Activated CD8-positive, alpha-beta T cell treated with anti-CD3 and anti-CD28 coated beads, Interleukin-2, amount 10 ng/mL, durations not matched to agents 7 days and 5 days (primary cell): ENCODE measurements around the gene FNDC7. TPM values are rescaled to one million over a fixed set of nuclear protein-coding genes. Genes with fewer than 3 reads are reported as not detected.
"Not testable (repeated sequence)": the region's sequence is repeated elsewhere in the genome, so short reads cannot be mapped to it uniquely, and the experiment has no call there.

Experiments
- ATAC-seq: fragments of 150-1000 bp; cut with Tn5 transposase; one replicate; pipeline ENCODE4 v1.10.0; 2021; ENCODE audit warnings: moderate library complexity
- CTCF ChIA-PET: fragments of 350-600 bp; sonication (Branson Sonifier 250); formaldehyde crosslinking; loops from one replicate; lab custom pipeline; 2021; ENCODE audit warnings: antibody characterized with exemption; lab: Charles Lee
- POLR2A ChIA-PET: fragments of 350-600 bp; sonication (Branson Sonifier 250); formaldehyde crosslinking; loops from one replicate; lab custom pipeline; 2021; ENCODE audit warnings: antibody characterized with exemption; lab: Charles Lee
- DNase-seq: peaks from one replicate; pipeline ENCODE4 v3.0.0-alpha.2; 2020
- H3K27ac Mint-ChIP-seq: one replicate; pipeline ENCODE4 v1.8.0; 2021; ENCODE audit warnings: mild to moderate bottlenecking, mixed read lengths
- H3K27me3 Mint-ChIP-seq: one replicate; pipeline ENCODE4 v1.8.0; 2021; ENCODE audit warnings: low read depth, mixed read lengths
- H3K36me3 Mint-ChIP-seq: one replicate; pipeline ENCODE4 v1.8.0; 2021; ENCODE audit warnings: low read depth, mixed read lengths
- H3K4me1 Mint-ChIP-seq: one replicate; pipeline ENCODE4 v1.8.0; 2021; ENCODE audit warnings: low read depth, mixed read lengths
- H3K4me3 Mint-ChIP-seq: one replicate; pipeline ENCODE4 v1.8.0; 2021; ENCODE audit warnings: mild to moderate bottlenecking, mixed read lengths
- H3K9me3 Mint-ChIP-seq: one replicate; pipeline ENCODE4 v1.8.0; 2022; ENCODE audit warnings: mixed read lengths; ENCODE audit not compliant: insufficient read depth
- total RNA-seq, 2 experiments: library from RNA; stranded (reverse); gene quantifications; one replicate each; pipeline ENCODE4 v1.2.3, GENCODE V29; 2021

Gene FNDC7
- total RNA-seq, 2 experiments from 2014 or later, result not detected

DNA sequence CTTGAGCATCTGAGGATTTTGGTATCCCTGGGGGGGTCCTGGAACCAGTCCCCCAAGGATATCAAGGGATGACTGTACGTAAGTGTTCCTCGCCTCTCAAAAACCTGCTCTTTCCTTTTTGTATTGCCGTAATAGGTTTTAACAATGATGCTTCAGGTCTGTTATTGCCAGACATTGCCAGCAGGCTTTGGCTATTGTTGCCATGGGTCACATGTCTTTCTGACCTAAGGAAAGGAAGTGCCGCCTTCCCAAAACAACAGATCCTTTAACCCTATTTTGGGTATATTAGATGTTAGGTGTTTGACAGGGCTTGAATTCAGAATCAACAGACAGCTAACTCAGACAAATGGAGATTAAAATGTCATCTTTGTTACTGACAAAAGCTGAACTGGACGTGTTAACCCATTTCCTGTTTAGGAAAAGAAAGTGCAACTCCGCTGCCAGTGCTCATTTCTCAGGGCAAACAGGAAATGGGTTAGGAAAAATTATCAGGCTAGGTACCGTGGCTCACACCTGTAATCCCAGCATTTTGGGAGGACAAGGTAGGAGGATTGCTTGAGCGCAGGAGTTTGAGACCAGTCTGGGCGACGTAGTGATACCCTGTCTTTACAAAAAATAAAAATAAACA is 33.0 kb upstream of the FNDC7 start:
- peak overlapping the region; percentile 68 for H3K27ac Mint-ChIP-seq
- no peak for DNase-seq
- peaks cover 10% of the 10 kb centered on the region for H3K4me1 Mint-ChIP-seq
- H3K36me3 Mint-ChIP-seq, result no peaks in the 10 kb centered on the region
- no peaks in the 10 kb centered on the region for H3K9me3 Mint-ChIP-seq
- POLR2A ChIA-PET, result interaction anchor here (0.7 to 8.4 kb wide), 4 partner anchors 9 to 33 kb away, joined by 3 to 65 read pairs (median 3); partner anchors contain the start of genes HENMT1 and PRPF38B
- H3K27me3 Mint-ChIP-seq, result peaks cover 4% of the 10 kb centered on the region
- ATAC-seq, result peak; percentile 47
- CTCF ChIA-PET, result interaction anchor here (1.1 kb wide), 1 partner anchor 13 kb away, joined by 4 read pairs; no protein-coding TSS in a partner anchor
- H3K4me3 Mint-ChIP-seq, result peak overlapping the region; percentile 52

DNA sequence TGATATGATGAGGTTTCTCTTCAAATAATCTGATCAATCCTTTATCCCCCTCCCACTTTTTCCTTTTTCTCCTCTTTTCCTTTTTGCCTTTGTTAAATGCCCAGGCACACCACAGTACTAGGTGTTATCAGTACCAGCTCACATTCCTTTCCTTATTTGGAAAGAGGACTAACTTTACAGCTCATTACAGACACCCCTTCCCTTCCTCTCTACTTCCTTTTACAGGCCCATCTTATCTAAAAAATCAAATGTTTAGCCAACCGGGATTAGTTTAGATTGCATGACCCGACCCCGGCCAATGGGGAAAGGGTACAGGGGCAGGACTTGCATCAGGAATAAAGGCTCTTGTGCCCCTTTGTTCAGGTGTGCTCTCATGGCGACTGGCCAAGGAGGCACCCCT is 31.0 kb upstream of the FNDC7 start:
- H3K4me3 Mint-ChIP-seq, H3K27ac Mint-ChIP-seq, ATAC-seq, DNase-seq, H3K36me3 Mint-ChIP-seq, H3K9me3 Mint-ChIP-seq, H3K27me3 Mint-ChIP-seq: not testable (repeated sequence)
- peaks cover 10% of the 10 kb centered on the region for H3K4me1 Mint-ChIP-seq
- CTCF ChIA-PET, result interaction anchor here (0.9 to 3.3 kb wide), 3 partner anchors 10 to 34 kb away, joined by 3 to 20 read pairs (median 3); partner anchors contain the start of gene PRPF38B
- POLR2A ChIA-PET, result interaction anchor here (8.4 kb wide), 1 partner anchor 10 kb away, joined by 65 read pairs; the partner anchor contains the start of gene PRPF38B

GRCh38 chr1:108685529-108685928 is 27.2 kb upstream of the FNDC7 start:
- peaks cover 4% of the 10 kb centered on the region for H3K36me3 Mint-ChIP-seq
- ChIA-PET POLR2A (no interaction called here), CTCF (no interaction called here)
- H3K4me3 Mint-ChIP-seq, result no peak overlapping the region
- ATAC-seq (no peak), DNase-seq (no peak)
- H3K4me1 Mint-ChIP-seq, result peaks cover 11% of the 10 kb centered on the region
- no peaks in the 10 kb centered on the region for H3K9me3 Mint-ChIP-seq
- no peak overlapping the region for H3K27ac Mint-ChIP-seq
- H3K27me3 Mint-ChIP-seq, result peaks cover 5% of the 10 kb centered on the region

- ChIA-PET CTCF (no interaction called here), POLR2A (no interaction called here)
- Mint-ChIP-seq H3K9me3 (no peaks in the 10 kb centered on the region), H3K27ac (no peak overlapping the region), H3K4me1 (peaks cover 22% of the 10 kb centered on the region), H3K4me3 (no peak overlapping the region), H3K27me3 (peaks cover 5% of the 10 kb centered on the region), H3K36me3 (peaks cover 5% of the 10 kb centered on the region)
- DNase-seq (no peak), ATAC-seq (no peak)
These were observed 25.9 kb upstream of the FNDC7 start for GRCh38 chr1:108686614-108687313.

GRCh38 chr1:108691128-108691941 is 21.4 kb upstream of the FNDC7 start:
- POLR2A ChIA-PET, result interaction anchor here (0.6 to 5.4 kb wide), 30 partner anchors 11 to 491 kb away, joined by 3 to 252 read pairs (median 6); partner anchors contain the start of genes EEIG2, HENMT1, SLC25A24 and STXBP3
- H3K4me3 Mint-ChIP-seq, result peak overlapping the region; percentile 96
- H3K27ac Mint-ChIP-seq, result peak overlapping the region; percentile 99
- H3K9me3 Mint-ChIP-seq, result no peaks in the 10 kb centered on the region
- peak; percentile 3 for ATAC-seq
- DNase-seq, result no peak
- peaks cover 37% of the 10 kb centered on the region for H3K36me3 Mint-ChIP-seq
- H3K4me1 Mint-ChIP-seq, result peaks cover 34% of the 10 kb centered on the region
- no peaks in the 10 kb centered on the region for H3K27me3 Mint-ChIP-seq
- CTCF ChIA-PET, result interaction anchor here (0.7 to 5.6 kb wide), 24 partner anchors 9 to 491 kb away, joined by 3 to 103 read pairs (median 6); partner anchors contain the start of genes EEIG2, HENMT1 and SLC25A24

DNA sequence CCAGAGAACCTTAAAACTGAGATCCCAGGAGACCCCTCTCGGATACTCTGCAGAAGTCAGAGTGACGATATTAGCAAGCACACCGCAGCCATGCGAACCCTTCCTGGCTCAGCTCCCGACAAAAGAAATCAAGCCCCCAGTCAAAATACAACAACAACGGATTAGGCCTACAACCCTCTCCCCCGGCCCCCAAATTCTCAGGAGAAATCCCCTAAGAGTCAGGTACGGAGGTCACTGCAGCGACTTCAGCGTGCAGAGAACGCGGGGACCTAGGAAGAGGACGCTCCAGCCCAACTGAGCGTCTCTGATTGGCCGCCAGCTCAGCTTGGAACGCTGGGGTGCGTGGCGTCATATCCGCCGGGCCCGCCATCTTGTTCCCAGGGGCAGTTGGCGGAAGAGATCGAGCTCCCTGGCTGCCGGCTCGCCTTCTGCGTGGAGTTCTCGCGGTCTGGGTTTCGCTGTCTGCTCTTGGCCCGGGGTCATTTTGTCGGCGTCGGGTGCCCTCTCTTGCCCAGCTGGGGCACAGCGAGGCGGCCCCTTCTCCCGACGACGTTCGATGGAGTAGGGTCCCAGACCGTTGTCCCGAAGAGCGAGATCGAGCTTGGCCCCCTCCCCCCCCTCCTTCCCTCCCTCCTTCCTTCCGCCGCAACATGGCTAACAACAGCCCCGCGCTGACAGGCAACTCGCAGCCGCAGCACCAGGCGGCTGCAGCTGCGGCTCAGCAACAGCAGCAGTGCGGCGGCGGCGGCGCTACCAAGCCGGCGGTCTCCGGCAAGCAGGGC is 20.6 kb upstream of the FNDC7 start, which contains the start of gene PRPF38B:
Gene PRPF38B, plus strand, starts transcription at position 369 of the 782 bp plus-strand sequence. Its CDS starts 282 bp downstream, at position 651.
- Mint-ChIP-seq H3K27me3 (no peaks in the 10 kb centered on the region), H3K27ac (peak within 1 kb of the TSS; percentile 99), H3K36me3 (peaks cover 45% of the 10 kb centered on the region), H3K4me3 (peak within 1 kb of the TSS; percentile 96), H3K9me3 (no peaks in the 10 kb centered on the region), H3K4me1 (peaks cover 42% of the 10 kb centered on the region)
- DNase-seq (peak; percentile 97), ATAC-seq (peak; percentile 89)
- ChIA-PET CTCF (interaction anchor here (0.7 to 5.6 kb wide), 29 partner anchors 8 to 492 kb away, joined by 3 to 103 read pairs (median 5); partner anchors contain the start of genes EEIG2, HENMT1 and SLC25A24), POLR2A (interaction anchor here (0.6 to 5.4 kb wide), 36 partner anchors 11 to 794 kb away, joined by 3 to 252 read pairs (median 5); partner anchors contain the start of genes EEIG2, HENMT1, SLC25A24 and STXBP3)

- H3K9me3 Mint-ChIP-seq, result no peaks in the 10 kb centered on the region
- no peaks in the 10 kb centered on the region for H3K27me3 Mint-ChIP-seq
These were observed 19.7 kb upstream of the FNDC7 start for GRCh38 chr1:108692724-108693655.

DNA sequence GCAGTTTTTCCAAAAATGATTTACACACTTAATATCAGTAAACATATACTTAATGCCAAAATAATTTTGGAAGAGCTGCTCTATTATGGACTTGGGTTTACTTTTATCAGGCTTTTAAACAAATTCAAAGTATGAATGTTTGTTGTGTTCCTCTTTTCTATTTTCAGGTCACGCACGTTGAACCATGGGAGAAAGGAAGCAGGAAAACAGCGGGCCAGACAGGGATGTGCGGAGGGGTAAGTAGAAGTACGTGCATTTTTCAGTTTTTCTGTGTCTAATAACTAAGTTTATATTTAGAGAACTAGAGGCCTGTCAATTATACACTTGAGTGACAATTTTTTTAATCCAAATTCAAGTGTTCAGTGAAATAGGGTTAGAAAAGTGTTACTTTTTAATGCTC is 17.2 kb upstream of the FNDC7 start:
- Mint-ChIP-seq H3K27ac (peak overlapping the region; percentile 81), H3K36me3 (peaks cover 75% of the 10 kb centered on the region), H3K4me3 (peak overlapping the region; percentile 71), H3K9me3 (no peaks in the 10 kb centered on the region), H3K27me3 (no peaks in the 10 kb centered on the region), H3K4me1 (peaks cover 62% of the 10 kb centered on the region)
- ChIA-PET POLR2A (interaction anchor here (0.6 to 5.4 kb wide), 3 partner anchors 8 to 48 kb away, joined by 3 to 67 read pairs (median 4); partner anchors contain the start of gene HENMT1), CTCF (interaction anchor here (0.6 to 5.6 kb wide), 3 partner anchors 13 to 417 kb away, joined by 3 to 103 read pairs (median 3); a partner anchor contains a TSS)
- no peak for ATAC-seq
- no peak for DNase-seq

More at GRCh38 chr1:108692724-108693655, 19.7 kb upstream of the FNDC7 start:
- DNase-seq (peak; percentile 92), ATAC-seq (peak; percentile 81)
- Mint-ChIP-seq H3K36me3 (peaks cover 53% of the 10 kb centered on the region), H3K4me1 (peaks cover 51% of the 10 kb centered on the region), H3K27ac (peak overlapping the region; percentile 99), H3K4me3 (peak overlapping the region; percentile 96)
- POLR2A ChIA-PET, result interaction anchor here (0.6 to 5.4 kb wide), 31 partner anchors 11 to 793 kb away, joined by 3 to 252 read pairs (median 6); partner anchors contain the start of genes EEIG2, HENMT1 and STXBP3
- CTCF ChIA-PET, result interaction anchor here (0.7 to 5.6 kb wide), 29 partner anchors 8 to 492 kb away, joined by 3 to 103 read pairs (median 5); partner anchors contain the start of genes EEIG2, HENMT1 and SLC25A24

DNA sequence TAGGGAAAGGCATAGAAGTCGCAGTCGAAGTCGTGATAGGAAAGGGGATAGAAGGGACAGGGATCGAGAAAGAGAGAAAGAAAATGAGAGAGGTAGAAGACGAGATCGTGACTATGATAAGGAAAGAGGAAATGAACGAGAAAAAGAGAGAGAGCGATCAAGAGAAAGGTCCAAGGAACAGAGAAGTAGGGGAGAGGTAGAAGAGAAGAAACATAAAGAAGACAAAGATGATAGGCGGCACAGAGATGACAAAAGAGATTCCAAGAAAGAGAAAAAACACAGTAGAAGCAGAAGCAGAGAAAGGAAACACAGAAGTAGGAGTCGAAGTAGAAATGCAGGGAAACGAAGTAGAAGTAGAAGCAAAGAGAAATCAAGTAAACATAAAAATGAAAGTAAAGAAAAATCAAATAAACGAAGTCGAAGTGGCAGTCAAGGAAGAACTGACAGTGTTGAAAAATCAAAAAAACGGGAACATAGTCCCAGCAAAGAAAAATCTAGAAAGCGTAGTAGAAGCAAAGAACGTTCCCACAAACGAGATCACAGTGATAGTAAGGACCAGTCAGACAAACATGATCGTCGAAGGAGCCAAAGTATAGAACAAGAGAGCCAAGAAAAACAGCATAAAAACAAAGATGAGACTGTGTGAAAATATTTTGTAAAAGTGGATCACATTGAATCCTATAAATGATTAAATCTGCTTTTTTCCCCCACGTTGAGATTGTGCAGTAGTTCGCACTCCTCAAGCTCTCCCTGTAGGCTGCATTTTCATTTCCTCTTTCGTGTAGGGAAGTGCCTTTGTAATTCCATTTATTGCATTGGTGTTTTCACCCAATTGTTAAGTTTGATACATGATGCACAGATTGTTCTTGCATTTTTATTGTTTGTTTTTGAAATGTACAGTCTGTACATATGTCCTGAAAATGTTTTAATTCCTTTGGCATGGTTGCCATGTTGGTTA is 13.1 kb upstream of the FNDC7 start:
- CTCF ChIA-PET, result no interaction called here

More for the DNA sequence above, 13.1 kb upstream of the FNDC7 start:
- DNase-seq, result no peak
- Mint-ChIP-seq H3K36me3 (peaks cover 77% of the 10 kb centered on the region), H3K4me1 (peaks cover 82% of the 10 kb centered on the region), H3K4me3 (peak overlapping the region; percentile 62), H3K9me3 (no peaks in the 10 kb centered on the region), H3K27me3 (no peaks in the 10 kb centered on the region), H3K27ac (peak overlapping the region; percentile 87)
- POLR2A ChIA-PET, result no interaction called here
- ATAC-seq, result no peak
